HEK293 (cell line): ENCODE measurements around the gene NOL3.

Experiments
- CTCF ChIA-PET: fragments of 350-600 bp; formaldehyde crosslinking; extraction: SDS; loops from one replicate; lab custom pipeline; 2021; ENCODE audit warnings: antibody characterized with exemption; lab: Yijun Ruan, JAX
- POLR2A ChIA-PET: fragments of 300-600 bp; formaldehyde crosslinking; extraction: SDS; loops from one replicate; lab custom pipeline; 2020; ENCODE audit warnings: antibody characterized with exemption, inconsistent platforms; lab: Yijun Ruan, JAX
- H3K27ac ChIP-seq: fragments of 200-500 bp; sonication (Bioruptor generic); 2 replicates; pipeline ENCODE4 v1.5.1; 2014; ENCODE audit warnings: low read depth, low read length, control low read depth, inconsistent platforms; ENCODE audit errors: extremely low read depth
- H3K36me3 ChIP-seq, 2 experiments: fragments of 200-500 bp in 1 of 2; sonication (Bioruptor generic) in 1 of 2; 1 replicate in 1 of 2; 2 replicates in 1 of 2; pipeline ENCODE4 v1.5.1; 2014 to 2017; ENCODE audit warnings: inconsistent platforms in 2 of 2, low read length in 2 of 2; ENCODE audit not compliant: control insufficient read depth in 2 of 2, insufficient read depth in 1 of 2
- H3K4me1 ChIP-seq: fragments of 200-500 bp; sonication (Bioruptor generic); 2 replicates; pipeline ENCODE4 v1.5.1; 2014; ENCODE audit warnings: mild to moderate bottlenecking, low read length, inconsistent platforms; ENCODE audit not compliant: control insufficient read depth, insufficient read depth
- H3K4me3 ChIP-seq: 2 replicates; pipeline ENCODE4 v1.5.1; 2011; ENCODE audit warnings: low read depth, mild to moderate bottlenecking, control low read depth, low read length, moderate library complexity
- H3K9me3 ChIP-seq: fragments of 200-500 bp; sonication (Bioruptor generic); 2 replicates; pipeline ENCODE4 v1.5.1; 2014; ENCODE audit warnings: low read depth, low read length, inconsistent platforms; ENCODE audit not compliant: control insufficient read depth, insufficient read depth
- ATF2 ChIP-seq: fragments of 450-650 bp; formaldehyde crosslinking; IDR thresholded peaks from 2 replicates; pipeline ENCODE4 v1.5.1; 2016; ENCODE audit warnings: missing biosample characterization, missing genetic modification characterization, low read depth
- HOXA7 ChIP-seq: sonication (generic); formaldehyde crosslinking; IDR thresholded peaks from 2 replicates; pipeline ENCODE4 v1.8.1; 2022; ENCODE audit warnings: missing genetic modification reagents, borderline replicate concordance
- MZF1 ChIP-seq: fragments of 450-650 bp; formaldehyde crosslinking; IDR thresholded peaks from 2 replicates; pipeline ENCODE4 v1.5.1; 2017; ENCODE audit warnings: missing biosample characterization, missing genetic modification characterization, borderline replicate concordance
- PRDM1 ChIP-seq: fragments of 450-650 bp; formaldehyde crosslinking; IDR thresholded peaks from 2 replicates; pipeline ENCODE4; 2016; ENCODE audit warnings: missing biosample characterization, missing genetic modification characterization
- RBAK ChIP-seq: fragments of 450-650 bp; formaldehyde crosslinking; IDR thresholded peaks from 2 replicates; pipeline ENCODE4 v1.5.1; 2016; ENCODE audit warnings: missing biosample characterization, missing genetic modification characterization
- SCRT1 ChIP-seq: fragments of 450-650 bp; formaldehyde crosslinking; IDR thresholded peaks from 2 replicates; pipeline ENCODE4 v1.5.1; 2016; ENCODE audit warnings: missing biosample characterization, missing genetic modification characterization, borderline replicate concordance
- SCRT2 ChIP-seq: fragments of 450-650 bp; formaldehyde crosslinking; IDR thresholded peaks from 2 replicates; pipeline ENCODE4 v1.5.1; 2016; ENCODE audit warnings: missing biosample characterization, missing genetic modification characterization
- YY2 ChIP-seq: fragments of 450-650 bp; formaldehyde crosslinking; IDR thresholded peaks from 2 replicates; pipeline ENCODE4 v1.5.1; 2016; ENCODE audit warnings: missing biosample characterization, missing genetic modification characterization
- ZNF114 ChIP-seq: fragments of 450-650 bp; formaldehyde crosslinking; IDR thresholded peaks from 2 replicates; pipeline ENCODE4 v1.5.0; 2017; ENCODE audit warnings: missing biosample characterization, missing genetic modification characterization
- ZNF175 ChIP-seq: fragments of 450-650 bp; formaldehyde crosslinking; IDR thresholded peaks from 2 replicates; pipeline ENCODE4 v1.5.1; 2016; ENCODE audit warnings: missing biosample characterization, missing genetic modification characterization
- ZNF350 ChIP-seq: fragments of 450-650 bp; formaldehyde crosslinking; IDR thresholded peaks from 2 replicates; pipeline ENCODE4 v1.5.0; 2017; ENCODE audit warnings: missing biosample characterization, mild to moderate bottlenecking, missing genetic modification characterization
- ZNF37A ChIP-seq: fragments of 450-650 bp; IDR thresholded peaks from 2 replicates; pipeline ENCODE4 v1.5.1; 2018; ENCODE audit warnings: missing biosample characterization, missing genetic modification characterization
- ZNF416 ChIP-seq: fragments of 450-650 bp; formaldehyde crosslinking; IDR thresholded peaks from 2 replicates; pipeline ENCODE4 v1.5.1; 2016; ENCODE audit warnings: missing biosample characterization, missing genetic modification characterization
- ZNF555 ChIP-seq: fragments of 450-650 bp; formaldehyde crosslinking; conservative IDR thresholded peaks from 2 replicates; pipeline ENCODE4 v1.5.1; 2017; ENCODE audit warnings: missing biosample characterization, mild to moderate bottlenecking, missing genetic modification characterization, inconsistent platforms
- ZNF645 ChIP-seq: fragments of 450-650 bp; formaldehyde crosslinking; IDR thresholded peaks from 2 replicates; pipeline ENCODE4; 2016; ENCODE audit warnings: missing biosample characterization, missing genetic modification characterization
- ZNF792 ChIP-seq: fragments of 450-650 bp; formaldehyde crosslinking; IDR thresholded peaks from 2 replicates; pipeline ENCODE4 v1.5.1; 2016; ENCODE audit warnings: missing biosample characterization, missing genetic modification characterization
- TF ChIP-seq, protein P1 (sequence below): fragments of 450-650 bp; formaldehyde crosslinking; IDR thresholded peaks from 2 replicates; pipeline ENCODE4 v1.5.1; 2016; ENCODE audit warnings: missing biosample characterization, missing genetic modification characterization
- TF ChIP-seq, protein P2 (sequence below): fragments of 450-650 bp; IDR thresholded peaks from 2 replicates; pipeline ENCODE4 v1.5.1; 2018; ENCODE audit warnings: missing biosample characterization, mild to moderate bottlenecking, missing genetic modification characterization
- TF ChIP-seq, protein P3 (sequence below): fragments of 450-650 bp; formaldehyde crosslinking; IDR thresholded peaks from 2 replicates; pipeline ENCODE4 v1.5.1; 2016; ENCODE audit warnings: missing biosample characterization, missing genetic modification characterization, borderline replicate concordance

Gene NOL3

GRCh38 chr16:67202956-67203493 is 32.7 kb downstream of the NOL3 start (continued):
- TF ChIP-seq ZNF350 (tag by site-specific recombination): no peak
- no peak for TF ChIP-seq MZF1 (tag by site-specific recombination)

GRCh38 chr16:67204076-67204475 is 33.7 kb downstream of the NOL3 start:
- Histone ChIP-seq H3K9me3 (no peaks in the 10 kb centered on the region), H3K36me3 (peaks cover 0 to 56% of the 10 kb centered on the region in 2 experiments; a peak in 1 of 3 replicates)
- no peak for TF ChIP-seq ZNF645 (tag by site-specific recombination)
- TF ChIP-seq, protein P1, sequence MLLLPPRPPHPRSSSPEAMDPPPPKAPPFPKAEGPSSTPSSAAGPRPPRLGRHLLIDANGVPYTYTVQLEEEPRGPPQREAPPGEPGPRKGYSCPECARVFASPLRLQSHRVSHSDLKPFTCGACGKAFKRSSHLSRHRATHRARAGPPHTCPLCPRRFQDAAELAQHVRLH (tag by site-specific recombination): no peak
- TF ChIP-seq, protein P2, sequence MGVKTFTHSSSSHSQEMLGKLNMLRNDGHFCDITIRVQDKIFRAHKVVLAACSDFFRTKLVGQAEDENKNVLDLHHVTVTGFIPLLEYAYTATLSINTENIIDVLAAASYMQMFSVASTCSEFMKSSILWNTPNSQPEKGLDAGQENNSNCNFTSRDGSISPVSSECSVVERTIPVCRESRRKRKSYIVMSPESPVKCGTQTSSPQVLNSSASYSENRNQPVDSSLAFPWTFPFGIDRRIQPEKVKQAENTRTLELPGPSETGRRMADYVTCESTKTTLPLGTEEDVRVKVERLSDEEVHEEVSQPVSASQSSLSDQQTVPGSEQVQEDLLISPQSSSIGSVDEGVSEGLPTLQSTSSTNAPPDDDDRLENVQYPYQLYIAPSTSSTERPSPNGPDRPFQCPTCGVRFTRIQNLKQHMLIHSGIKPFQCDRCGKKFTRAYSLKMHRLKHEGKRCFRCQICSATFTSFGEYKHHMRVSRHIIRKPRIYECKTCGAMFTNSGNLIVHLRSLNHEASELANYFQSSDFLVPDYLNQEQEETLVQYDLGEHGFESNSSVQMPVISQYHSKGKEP: no peak
- TF ChIP-seq ATF2: no peak
- TF ChIP-seq HOXA7 (CRISPR knock-in tag): no peak
- no peak for TF ChIP-seq RBAK (tag by site-specific recombination)
- no peak for TF ChIP-seq PRDM1 (tag by site-specific recombination)
- TF ChIP-seq ZNF555 (tag by site-specific recombination): no peak
- no peak for TF ChIP-seq ZNF175 (tag by site-specific recombination)
- no peak for TF ChIP-seq YY2 (tag by site-specific recombination)
- no peak for TF ChIP-seq ZNF37A (tag by site-specific recombination)
- no peak for TF ChIP-seq ZNF114 (tag by site-specific recombination)
- TF ChIP-seq ZNF416 (tag by site-specific recombination): no peak
- no peak for TF ChIP-seq ZNF792 (tag by site-specific recombination)
- TF ChIP-seq, all 188 proteins: peak for 0
- ChIA-PET POLR2A (interaction anchor here (1.3 kb wide), 1 partner anchor 10 kb away, joined by 3 read pairs; no protein-coding TSS in a partner anchor), CTCF (interaction anchor here (0.8 kb wide), 1 partner anchor 308 kb away, joined by 3 read pairs; no protein-coding TSS in a partner anchor)
- no peak overlapping the region for H3K27ac ChIP-seq
- H3K4me3 ChIP-seq: no peak overlapping the region
- no peaks in the 10 kb centered on the region for H3K4me1 ChIP-seq

GRCh38 chr16:67206129-67206837 is 35.9 kb downstream of the NOL3 start:
- Histone ChIP-seq H3K4me1 (no peaks in the 10 kb centered on the region), H3K36me3 (peaks cover 0 to 44% of the 10 kb centered on the region in 2 experiments; a peak in 1 of 3 replicates), H3K27ac (no peak overlapping the region), H3K9me3 (no peaks in the 10 kb centered on the region), H3K4me3 (no peak overlapping the region)
- TF ChIP-seq SCRT1 (tag by site-specific recombination): peak; percentile 54; the same call in 1 of the 2 replicates
- TF ChIP-seq SCRT2: peak; percentile 49; the same call in 1 of the 2 replicates
- no peak for TF ChIP-seq ZNF175 (tag by site-specific recombination)
- TF ChIP-seq, protein P3, sequence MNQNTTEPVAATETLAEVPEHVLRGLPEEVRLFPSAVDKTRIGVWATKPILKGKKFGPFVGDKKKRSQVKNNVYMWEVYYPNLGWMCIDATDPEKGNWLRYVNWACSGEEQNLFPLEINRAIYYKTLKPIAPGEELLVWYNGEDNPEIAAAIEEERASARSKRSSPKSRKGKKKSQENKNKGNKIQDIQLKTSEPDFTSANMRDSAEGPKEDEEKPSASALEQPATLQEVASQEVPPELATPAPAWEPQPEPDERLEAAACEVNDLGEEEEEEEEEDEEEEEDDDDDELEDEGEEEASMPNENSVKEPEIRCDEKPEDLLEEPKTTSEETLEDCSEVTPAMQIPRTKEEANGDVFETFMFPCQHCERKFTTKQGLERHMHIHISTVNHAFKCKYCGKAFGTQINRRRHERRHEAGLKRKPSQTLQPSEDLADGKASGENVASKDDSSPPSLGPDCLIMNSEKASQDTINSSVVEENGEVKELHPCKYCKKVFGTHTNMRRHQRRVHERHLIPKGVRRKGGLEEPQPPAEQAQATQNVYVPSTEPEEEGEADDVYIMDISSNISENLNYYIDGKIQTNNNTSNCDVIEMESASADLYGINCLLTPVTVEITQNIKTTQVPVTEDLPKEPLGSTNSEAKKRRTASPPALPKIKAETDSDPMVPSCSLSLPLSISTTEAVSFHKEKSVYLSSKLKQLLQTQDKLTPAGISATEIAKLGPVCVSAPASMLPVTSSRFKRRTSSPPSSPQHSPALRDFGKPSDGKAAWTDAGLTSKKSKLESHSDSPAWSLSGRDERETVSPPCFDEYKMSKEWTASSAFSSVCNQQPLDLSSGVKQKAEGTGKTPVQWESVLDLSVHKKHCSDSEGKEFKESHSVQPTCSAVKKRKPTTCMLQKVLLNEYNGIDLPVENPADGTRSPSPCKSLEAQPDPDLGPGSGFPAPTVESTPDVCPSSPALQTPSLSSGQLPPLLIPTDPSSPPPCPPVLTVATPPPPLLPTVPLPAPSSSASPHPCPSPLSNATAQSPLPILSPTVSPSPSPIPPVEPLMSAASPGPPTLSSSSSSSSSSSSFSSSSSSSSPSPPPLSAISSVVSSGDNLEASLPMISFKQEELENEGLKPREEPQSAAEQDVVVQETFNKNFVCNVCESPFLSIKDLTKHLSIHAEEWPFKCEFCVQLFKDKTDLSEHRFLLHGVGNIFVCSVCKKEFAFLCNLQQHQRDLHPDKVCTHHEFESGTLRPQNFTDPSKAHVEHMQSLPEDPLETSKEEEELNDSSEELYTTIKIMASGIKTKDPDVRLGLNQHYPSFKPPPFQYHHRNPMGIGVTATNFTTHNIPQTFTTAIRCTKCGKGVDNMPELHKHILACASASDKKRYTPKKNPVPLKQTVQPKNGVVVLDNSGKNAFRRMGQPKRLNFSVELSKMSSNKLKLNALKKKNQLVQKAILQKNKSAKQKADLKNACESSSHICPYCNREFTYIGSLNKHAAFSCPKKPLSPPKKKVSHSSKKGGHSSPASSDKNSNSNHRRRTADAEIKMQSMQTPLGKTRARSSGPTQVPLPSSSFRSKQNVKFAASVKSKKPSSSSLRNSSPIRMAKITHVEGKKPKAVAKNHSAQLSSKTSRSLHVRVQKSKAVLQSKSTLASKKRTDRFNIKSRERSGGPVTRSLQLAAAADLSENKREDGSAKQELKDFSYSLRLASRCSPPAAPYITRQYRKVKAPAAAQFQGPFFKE (tag by site-specific recombination): no peak
- ChIA-PET POLR2A (interaction anchor here (3.2 kb wide), 1 partner anchor 8 kb away, joined by 11 read pairs; the partner anchor contains the start of gene ELMO3), CTCF (no interaction called here)
